OCI-LY7 (cell line): ENCODE results near the gene SSX4B. TPM values are rescaled to one million over a fixed set of nuclear protein-coding genes. Genes with fewer than 3 reads are reported as not detected.

ENCODE experiments used
- small RNA-seq: library from RNA; depleted of rRNA; stranded (forward); fragments of <200 nt; gene quantifications from one replicate; pipeline ENCODE3, GENCODE V24; 2014
- total RNA-seq, 2 experiments: library from RNA; depleted of rRNA in 1 of 2; stranded (reverse); fragments of >200 nt in 1 of 2; shearing (Covaris generic) in 1 of 2; gene quantifications; 2 replicates each; pipeline ENCODE4 v1.2.3, GENCODE V29; 2014 to 2022

Gene SSX4B
- total RNA-seq, 2 experiments from 2014 or later = not detected

Small RNA genes lying within 50 kb of the gene (small RNA-seq; reads per million reads assigned to genes)
- not detected for gene AL606490.4
- not detected for gene AL606490.7

Other genes starting within 250 kb of the SSX4B start
- not detected in 2 replicates for gene SSX5, start 215.2 kb downstream of the SSX4B start, total RNA-seq (2014; rRNA removed; shearing (Covaris generic))
- gene SSX5, start 215.2 kb downstream of the SSX4B start, total RNA-seq (2022) = not detected in 2 replicates
- not detected in 2 replicates for gene SSX1, start 156.6 kb downstream of the SSX4B start, total RNA-seq (2014; rRNA removed; shearing (Covaris generic))
- not detected in 2 replicates for gene SSX1, start 156.6 kb downstream of the SSX4B start, total RNA-seq (2022)
- not detected in 2 replicates for gene SSX3, start 55.3 kb downstream of the SSX4B start, total RNA-seq (2014; rRNA removed; shearing (Covaris generic))
- not detected in 2 replicates for gene SSX3, start 55.3 kb downstream of the SSX4B start, total RNA-seq (2022)
- gene SSX4, start 28.4 kb downstream of the SSX4B start, total RNA-seq (2014; rRNA removed; shearing (Covaris generic)) = not detected in 2 replicates
- gene SSX4, start 28.4 kb downstream of the SSX4B start, total RNA-seq (2022) = not detected in 2 replicates
- 38.6 and 42.2 TPM in 2 replicates for gene SLC38A5, start 58.3 kb upstream of the SSX4B start, total RNA-seq (2014; rRNA removed; shearing (Covaris generic))
- gene SLC38A5, start 58.3 kb upstream of the SSX4B start, total RNA-seq (2022) = 39.9 and 45.6 TPM in 2 replicates
- 55.7 and 66.1 TPM in 2 replicates for gene FTSJ1, start 64.2 kb upstream of the SSX4B start, total RNA-seq (2014; rRNA removed; shearing (Covaris generic))
- gene FTSJ1, start 64.2 kb upstream of the SSX4B start, total RNA-seq (2022) = 51.8 and 54.7 TPM in 2 replicates
- 4.2 and 8.4 TPM in 2 replicates for gene PORCN, start 97.0 kb upstream of the SSX4B start, total RNA-seq (2014; rRNA removed; shearing (Covaris generic))
- gene PORCN, start 97.0 kb upstream of the SSX4B start, total RNA-seq (2022) = 9.9 and 11.3 TPM in 2 replicates
- 94.4 and 101 TPM in 2 replicates for gene EBP, start 109.8 kb upstream of the SSX4B start, total RNA-seq (2014; rRNA removed; shearing (Covaris generic))
- gene EBP, start 109.8 kb upstream of the SSX4B start, total RNA-seq (2022) = 110 and 126 TPM in 2 replicates
- 6.8 and 7.6 TPM in 2 replicates for gene TBC1D25, start 127.8 kb upstream of the SSX4B start, total RNA-seq (2014; rRNA removed; shearing (Covaris generic))
- 11.2 and 14.1 TPM in 2 replicates for gene TBC1D25, start 127.8 kb upstream of the SSX4B start, total RNA-seq (2022)
- 149 and 156 TPM in 2 replicates for gene RBM3, start 162.5 kb upstream of the SSX4B start, total RNA-seq (2014; rRNA removed; shearing (Covaris generic))
- 188 and 202 TPM in 2 replicates for gene RBM3, start 162.5 kb upstream of the SSX4B start, total RNA-seq (2022)
- gene WDR13, start 185.5 kb upstream of the SSX4B start, total RNA-seq (2014; rRNA removed; shearing (Covaris generic)) = 46.7 and 55.6 TPM in 2 replicates
- 40.3 and 58.5 TPM in 2 replicates for gene WDR13, start 185.5 kb upstream of the SSX4B start, total RNA-seq (2022)